ENCODE results near the gene SNCAIP. TPM values are rescaled to one million over a fixed set of nuclear protein-coding genes. Genes with fewer than 3 reads are reported as not detected.

SNCAIP gene
- total RNA-seq, 1 donor from 2014 or later: 93.1 TPM

DNA sequence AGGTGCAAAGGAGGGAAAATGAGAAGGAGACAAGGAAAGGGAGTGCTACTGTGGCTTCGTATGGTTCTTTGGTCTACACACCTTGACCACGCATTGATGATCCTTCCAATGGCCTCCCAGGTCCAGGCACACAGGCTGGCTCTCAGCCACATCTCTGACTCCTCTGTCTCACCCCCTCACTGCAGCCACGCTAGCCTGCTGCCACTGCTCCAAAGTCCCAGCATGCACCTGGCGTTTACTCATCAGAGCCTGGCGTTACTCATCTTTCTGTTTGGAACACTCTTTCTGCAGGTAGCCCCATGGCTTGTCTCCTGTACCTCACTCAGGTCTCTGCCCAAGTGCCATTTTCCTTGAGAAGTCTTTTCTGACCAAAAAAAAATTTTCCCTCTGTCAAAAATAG is 195.5 kb downstream of the SNCAIP start:
- DNase-seq: no peak

DNA sequence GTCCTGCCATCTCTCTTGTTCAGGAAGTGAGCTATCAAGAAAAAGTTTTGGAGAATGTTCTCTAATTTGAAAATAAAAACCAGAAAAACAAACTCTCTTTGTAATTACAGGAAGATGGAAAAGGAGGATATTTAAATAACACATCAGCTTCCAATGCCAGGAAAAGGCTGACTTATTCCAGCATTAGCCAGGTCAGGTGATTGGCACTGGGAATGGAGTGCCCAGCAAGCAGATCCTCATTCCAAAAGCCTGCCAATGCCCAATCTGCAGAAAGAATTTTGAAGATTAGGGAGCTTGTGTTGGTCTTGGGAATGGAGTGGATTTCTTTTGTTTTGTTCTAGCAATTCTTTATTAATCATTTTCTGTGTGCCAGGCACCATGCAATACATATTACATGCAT is 196.6 kb downstream of the SNCAIP start:
- no peak for DNase-seq

Other genes with a start within 250 kb of the SNCAIP start
- gene LOX, start 234.0 kb upstream of the SNCAIP start, total RNA-seq: 88.2 and 100 TPM in 2 replicates
- gene ZNF474, start 182.7 kb upstream of the SNCAIP start, total RNA-seq: 0.17 TPM in 1 of 2 replicates, not detected in the other

Data from dermis blood vessel endothelial cell (primary cell).